ENCODE data around the gene METTL1. TPM values are rescaled to one million over a fixed set of nuclear protein-coding genes. Genes with fewer than 3 reads are reported as not detected.

METTL1 gene
- total RNA-seq, 1 donor from 2014 or later: 37.8 TPM

- TF ChIP-seq CTCF (conservative IDR thresholded peaks at IDR 0.05): no peak
- peaks cover 24% of the 10 kb centered on the region for H3K4me1 Mint-ChIP-seq
- H3K4me3 Mint-ChIP-seq: no peak overlapping the region
Observed at GRCh38 chr12:57767876-57768275, 4.0 kb downstream of the METTL1 start.

GRCh38 chr12:57767305-57767698 lies 4.6 kb downstream of the METTL1 start:
- Mint-ChIP-seq H3K27me3 (ENCODE audit: low read depth) (peaks cover 73% of the 10 kb centered on the region), H3K9me3 (no peaks in the 10 kb centered on the region), H3K4me1 (peaks cover 22% of the 10 kb centered on the region), H3K36me3 (ENCODE audit: low read depth) (peaks cover 10% of the 10 kb centered on the region), H3K27ac (ENCODE audit: unreplicated experiment) (no peak overlapping the region), H3K4me3 (no peak overlapping the region)
- DNase-seq (ENCODE audit: low read depth, low spot score): no peak
- TF ChIP-seq CTCF (conservative IDR thresholded peaks at IDR 0.05): no peak

More at GRCh38 chr12:57767876-57768275, 4.0 kb downstream of the METTL1 start:
- no peak overlapping the region for H3K27ac Mint-ChIP-seq (ENCODE audit: unreplicated experiment)
- DNase-seq (ENCODE audit: low read depth, low spot score): no peak
- H3K9me3 Mint-ChIP-seq: no peaks in the 10 kb centered on the region
- peaks cover 67% of the 10 kb centered on the region for H3K27me3 Mint-ChIP-seq (ENCODE audit: low read depth)
- peaks cover 10% of the 10 kb centered on the region for H3K36me3 Mint-ChIP-seq (ENCODE audit: low read depth)

- Mint-ChIP-seq H3K4me1 (peaks cover 19% of the 10 kb centered on the region), H3K36me3 (ENCODE audit: low read depth) (peaks cover 10% of the 10 kb centered on the region), H3K27me3 (ENCODE audit: low read depth) (peaks cover 76% of the 10 kb centered on the region), H3K4me3 (peak within 1 kb of the TSS; percentile 73), H3K9me3 (no peaks in the 10 kb centered on the region), H3K27ac (ENCODE audit: unreplicated experiment) (no peak within 1 kb of the TSS)
- no peak for DNase-seq (ENCODE audit: low read depth, low spot score)
- TF ChIP-seq CTCF (conservative IDR thresholded peaks at IDR 0.05): no peak
Observed at GRCh38 chr12:57766464-57767304, 5.2 kb downstream of the METTL1 start, which contains the start of gene CYP27B1. CYP27B1 (minus strand) TSS chr12:57767078; CDS start chr12:57767041, 37 bp downstream.

GRCh38 chr12:57765698-57766463 lies 6.0 kb downstream of the METTL1 start:
- H3K27ac Mint-ChIP-seq (ENCODE audit: unreplicated experiment): no peak overlapping the region
- DNase-seq (ENCODE audit: low read depth, low spot score): no peak
- peaks cover 10% of the 10 kb centered on the region for H3K36me3 Mint-ChIP-seq (ENCODE audit: low read depth)
- H3K27me3 Mint-ChIP-seq (ENCODE audit: low read depth): peaks cover 81% of the 10 kb centered on the region
- peaks cover 11% of the 10 kb centered on the region for H3K4me1 Mint-ChIP-seq
- TF ChIP-seq CTCF (conservative IDR thresholded peaks at IDR 0.05): no peak
- peak overlapping the region; percentile 73 for H3K4me3 Mint-ChIP-seq
- H3K9me3 Mint-ChIP-seq: no peaks in the 10 kb centered on the region

- no peak for DNase-seq (ENCODE audit: low read depth, low spot score)
- H3K27ac Mint-ChIP-seq (ENCODE audit: unreplicated experiment): no peak overlapping the region
- H3K4me3 Mint-ChIP-seq: peak overlapping the region; percentile 49
- peaks cover 87% of the 10 kb centered on the region for H3K27me3 Mint-ChIP-seq (ENCODE audit: low read depth)
- no peaks in the 10 kb centered on the region for H3K9me3 Mint-ChIP-seq
- peak; percentile 48 for TF ChIP-seq CTCF (conservative IDR thresholded peaks at IDR 0.05)
- peaks cover 10% of the 10 kb centered on the region for H3K4me1 Mint-ChIP-seq
- H3K36me3 Mint-ChIP-seq (ENCODE audit: low read depth): peaks cover 7% of the 10 kb centered on the region
Observed at GRCh38 chr12:57765003-57765697, 6.8 kb downstream of the METTL1 start.
